Stimulated activated CD4-positive, alpha-beta T cell treated with anti-CD3 and anti-CD28 coated beads, Interleukin-4, amount 100 ng/mL, for 4 hours (primary cell): ENCODE data around the gene SULF2.
"Not testable (repeated sequence)": the region's sequence is repeated elsewhere in the genome, so short reads cannot be mapped to it uniquely, and the experiment has no call there.

ENCODE experiments used
- DNase-seq, 2 experiments: peaks; one replicate each; pipeline ENCODE4 v3.0.0-alpha.2; 2020

The SULF2 gene

DNA sequence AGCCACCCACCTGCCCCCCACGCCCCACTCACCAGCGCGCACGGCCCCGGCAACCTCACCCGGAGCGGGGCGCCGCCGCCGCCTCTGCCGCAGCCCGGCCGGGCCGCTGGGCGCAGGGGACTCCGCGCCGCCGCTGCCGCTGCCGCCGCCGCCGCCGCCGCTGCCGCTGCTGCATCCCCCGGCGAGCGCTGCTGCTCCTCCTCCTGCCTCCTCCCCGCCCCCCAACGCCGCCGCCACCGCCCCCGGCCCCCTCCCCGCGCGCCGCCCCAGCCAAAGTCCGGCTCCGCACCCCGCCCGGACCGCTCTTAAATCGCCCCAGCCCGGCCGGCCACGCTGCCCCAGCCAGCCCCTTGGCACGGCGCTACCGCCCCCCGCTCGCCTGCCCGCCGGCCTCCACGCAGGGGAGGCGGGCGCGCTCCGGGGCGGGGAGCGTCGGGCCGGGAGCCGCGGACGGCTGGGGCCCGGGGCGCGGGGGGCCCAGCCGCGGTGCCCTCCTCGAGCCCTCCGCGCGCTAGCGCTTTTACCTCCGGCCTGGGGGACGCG lies at the start of gene SULF2:
TSS of gene SULF2 (minus strand) at position 171 of the 543 bp plus-strand sequence. CDS start 28,118 bp downstream, outside the sequence.
- DNase-seq = no peak

GRCh38 chr20:47831675-47832074 lies 46.4 kb upstream of the SULF2 start:
- not testable (repeated sequence) for DNase-seq

DNA sequence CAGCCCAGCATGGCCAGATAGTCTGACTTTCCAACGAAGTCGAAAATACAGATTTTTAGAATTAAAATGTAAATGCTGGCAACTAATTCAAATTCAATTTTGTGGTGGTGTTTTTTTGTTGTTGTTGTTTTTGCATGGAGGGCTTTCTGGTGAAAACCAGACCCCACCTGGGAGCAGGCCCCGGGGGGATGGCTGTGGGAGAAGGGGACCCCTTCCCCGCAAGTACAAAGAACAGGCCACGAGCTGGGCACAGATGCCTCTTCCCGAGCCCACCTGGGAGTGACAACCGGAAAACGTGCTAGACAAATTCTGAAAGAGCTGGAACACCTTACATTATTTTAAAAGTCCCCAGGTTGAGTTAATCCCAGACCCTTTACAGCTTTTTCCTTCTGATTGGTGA lies 41.4 kb upstream of the SULF2 start:
- DNase-seq = not testable (repeated sequence)

- DNase-seq = not testable (repeated sequence)
These were observed 40.7 kb upstream of the SULF2 start for GRCh38 chr20:47826006-47826405.

DNA sequence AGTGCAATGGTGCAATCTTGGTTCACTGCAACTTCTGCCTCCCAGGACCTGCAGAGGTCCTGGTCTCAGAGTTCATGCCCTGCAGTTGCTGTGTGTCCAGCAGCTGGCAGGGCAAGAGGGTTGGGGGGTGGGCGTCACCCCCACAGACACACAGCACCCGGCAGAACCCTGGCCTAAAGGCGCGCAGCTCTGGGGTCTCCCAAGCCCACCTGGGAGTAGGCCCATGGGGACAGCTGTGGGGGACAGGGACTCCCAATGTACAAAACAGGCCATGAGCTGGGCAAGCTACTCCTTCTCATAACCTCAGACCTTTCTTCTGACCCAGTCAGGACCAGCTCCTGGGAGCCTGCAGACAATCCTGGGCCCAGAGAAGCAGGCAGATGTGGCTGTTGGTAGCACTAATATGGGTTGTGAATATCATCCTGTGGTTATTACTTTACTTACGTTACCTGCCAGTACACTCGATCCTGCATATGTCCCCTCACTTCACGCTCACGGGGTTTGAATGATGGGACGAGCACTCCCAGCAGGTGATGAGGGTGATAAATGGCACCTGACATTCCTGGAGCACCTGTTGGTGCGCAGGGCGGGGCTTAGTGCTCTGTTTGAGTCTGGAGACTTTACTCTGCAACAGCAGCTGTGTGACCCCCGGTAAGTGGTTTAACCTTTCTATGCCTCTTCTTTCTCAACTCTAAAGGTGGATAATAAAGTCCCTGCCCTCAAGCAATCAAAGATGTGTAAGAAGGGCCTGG lies 39.9 kb upstream of the SULF2 start:
- no peak for DNase-seq

- DNase-seq = not testable (repeated sequence)
These were observed 38.7 kb upstream of the SULF2 start for GRCh38 chr20:47823941-47824340.

DNA sequence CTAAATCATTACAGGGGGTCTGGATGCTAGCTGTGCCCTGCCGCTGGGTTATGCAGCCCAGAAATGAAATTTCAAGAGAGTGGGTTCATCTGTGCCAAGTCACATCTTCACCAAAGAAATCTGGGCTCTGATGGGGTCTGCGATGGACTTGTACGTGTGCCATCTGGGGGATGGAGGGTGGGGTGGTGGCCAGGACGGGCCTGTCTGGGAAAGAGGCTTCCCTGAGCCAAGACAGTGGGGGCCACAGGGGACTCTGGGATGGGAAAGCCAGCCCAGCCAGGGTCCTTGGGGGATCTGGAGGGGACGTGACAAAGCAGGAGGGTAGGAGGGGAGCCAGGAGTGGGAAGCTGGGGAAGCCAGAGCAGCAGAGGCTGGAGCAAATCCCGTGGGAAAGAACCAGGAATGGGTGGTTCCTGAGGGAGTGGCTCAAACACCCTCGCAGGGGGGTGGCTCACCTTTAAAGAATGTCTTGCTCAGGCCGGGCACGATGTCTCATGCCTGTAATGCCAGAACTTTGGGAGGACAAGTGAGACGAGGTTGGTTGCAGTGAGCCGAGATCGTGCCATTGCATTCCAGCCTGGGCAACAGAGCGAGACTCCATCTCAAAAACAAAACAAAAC lies 36.3 kb upstream of the SULF2 start:
- no peak for DNase-seq

DNA sequence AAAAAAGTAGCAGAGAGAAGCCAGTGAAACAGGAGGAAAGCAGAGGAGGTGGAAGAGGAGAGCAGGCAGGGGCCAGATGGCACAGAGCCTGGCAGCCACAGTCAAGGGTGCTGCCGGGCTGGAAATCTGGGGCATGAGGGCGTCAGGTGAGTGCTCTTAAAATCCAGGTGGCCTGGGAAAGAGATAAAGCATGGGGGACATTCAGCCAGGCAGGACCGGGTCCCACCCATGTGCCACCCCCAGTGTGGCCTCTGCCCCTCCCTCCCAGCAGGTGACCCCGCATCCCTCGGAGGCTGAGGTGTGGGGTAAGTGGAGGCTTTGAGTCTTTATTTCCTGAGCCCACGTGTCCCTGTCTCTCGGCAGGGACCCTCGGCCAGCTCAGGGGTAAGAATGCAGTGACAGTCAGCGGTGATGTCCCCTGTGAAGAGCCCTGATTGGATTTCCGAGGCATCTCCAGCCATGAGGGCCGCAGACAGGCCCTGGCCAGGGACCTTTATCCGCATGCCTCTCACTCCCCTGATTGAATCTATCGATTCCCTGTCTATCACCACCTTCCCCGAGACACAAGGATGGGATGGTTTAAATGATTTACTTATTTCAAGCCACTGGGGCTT lies 33.8 kb upstream of the SULF2 start:
- DNase-seq = no peak

DNA sequence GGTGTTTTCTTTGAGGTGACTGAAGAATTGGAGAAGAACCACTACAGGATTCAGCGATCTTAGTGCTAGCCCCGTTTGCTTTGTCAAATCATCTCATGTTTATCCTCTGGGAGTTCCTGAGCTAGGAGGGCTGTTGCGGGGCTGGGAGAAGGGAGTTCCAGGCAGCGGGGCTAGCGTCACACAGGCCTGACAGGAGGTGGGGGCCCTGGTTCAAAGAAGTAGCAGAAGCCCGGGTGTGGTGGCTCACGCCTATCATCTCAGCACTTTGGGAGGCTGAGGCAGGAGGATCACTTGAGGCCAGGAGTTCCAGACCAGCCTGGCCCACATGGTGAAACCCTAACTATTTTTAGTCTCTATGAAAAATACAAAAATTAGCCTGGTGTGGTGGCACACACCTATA lies 33.2 kb upstream of the SULF2 start:
- no peak for DNase-seq

DNA sequence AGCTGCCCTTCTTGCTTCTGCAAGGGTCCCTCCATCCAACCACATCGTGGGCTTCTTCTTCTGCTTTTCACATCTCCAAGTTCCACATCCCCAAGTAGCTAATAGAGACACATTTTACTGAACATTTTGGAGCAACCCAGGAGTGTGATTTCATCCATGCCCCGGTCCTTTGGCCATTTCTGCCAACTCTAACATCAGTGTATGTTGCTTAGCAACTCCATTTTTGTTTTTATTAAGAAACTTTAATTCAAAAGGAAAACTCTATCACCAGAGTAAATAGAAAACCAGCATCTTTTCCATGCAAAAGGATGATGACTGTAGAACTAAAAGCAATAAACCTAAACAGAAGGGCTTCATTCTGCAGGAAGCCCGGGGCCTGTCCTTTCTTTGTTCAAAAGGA lies 32.7 kb upstream of the SULF2 start:
- no peak for DNase-seq

- DNase-seq = no peak
These were observed 32.3 kb upstream of the SULF2 start for GRCh38 chr20:47817573-47817972.

- DNase-seq = no peak
These were observed 31.5 kb upstream of the SULF2 start for GRCh38 chr20:47816487-47817451.

- DNase-seq = no peak
These were observed 30.6 kb upstream of the SULF2 start for GRCh38 chr20:47815866-47816265.

DNA sequence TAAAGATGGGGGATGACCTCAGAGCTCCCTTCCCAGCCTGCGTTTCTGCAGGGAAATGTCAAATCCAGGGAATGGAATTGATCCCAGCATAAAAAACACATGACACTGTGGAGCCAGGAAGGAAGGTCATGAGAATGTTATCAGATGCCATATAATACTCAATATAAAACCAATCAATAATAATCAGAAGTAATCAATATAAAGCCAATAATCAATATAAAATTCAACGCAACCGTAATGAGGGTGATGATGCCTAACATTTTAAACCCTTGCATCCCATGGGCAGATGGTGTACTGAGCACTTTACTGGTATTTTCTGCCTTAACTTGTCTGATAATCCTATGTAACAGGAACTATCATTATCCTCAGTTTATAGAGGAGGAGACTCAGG lies 30.1 kb upstream of the SULF2 start:
- no peak for DNase-seq

DNA sequence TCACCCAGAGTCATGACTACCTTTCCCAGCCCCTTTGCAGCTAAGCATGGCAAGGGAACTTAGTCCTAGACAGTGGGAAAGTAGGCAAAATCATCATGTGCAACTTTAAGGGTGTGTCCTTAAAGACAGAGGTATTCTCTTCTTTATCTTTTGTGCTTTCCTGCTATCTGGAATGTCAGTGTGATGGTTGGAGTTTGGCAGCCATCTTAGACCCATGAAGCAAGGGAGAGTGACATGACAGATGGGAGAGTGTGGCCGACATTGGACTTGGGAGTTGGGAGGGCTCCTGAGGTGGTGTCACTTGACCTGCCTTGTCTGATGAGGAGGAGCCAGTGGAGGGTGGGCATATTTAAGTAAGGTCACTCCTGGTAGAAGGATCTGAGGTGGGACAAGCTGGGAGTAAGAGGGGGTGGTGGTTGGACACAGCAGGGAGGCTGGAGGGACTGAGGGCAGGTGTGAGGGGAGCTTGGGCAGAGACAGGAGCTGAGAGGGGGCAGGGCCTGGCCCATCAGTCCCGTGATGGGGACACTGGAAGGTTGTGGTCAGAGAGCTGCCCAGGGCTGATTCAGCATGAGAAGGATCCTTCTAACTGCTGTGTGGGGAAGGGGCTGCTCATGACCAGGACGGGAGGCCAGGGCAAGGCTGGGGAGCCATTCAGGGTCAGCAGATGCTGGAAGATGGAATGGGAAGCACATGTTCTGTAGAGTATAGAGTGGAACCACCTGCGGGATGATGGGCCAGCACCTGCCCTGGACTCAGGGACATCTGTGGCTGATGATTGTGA lies 29.5 kb upstream of the SULF2 start:
- DNase-seq = no peak

DNA sequence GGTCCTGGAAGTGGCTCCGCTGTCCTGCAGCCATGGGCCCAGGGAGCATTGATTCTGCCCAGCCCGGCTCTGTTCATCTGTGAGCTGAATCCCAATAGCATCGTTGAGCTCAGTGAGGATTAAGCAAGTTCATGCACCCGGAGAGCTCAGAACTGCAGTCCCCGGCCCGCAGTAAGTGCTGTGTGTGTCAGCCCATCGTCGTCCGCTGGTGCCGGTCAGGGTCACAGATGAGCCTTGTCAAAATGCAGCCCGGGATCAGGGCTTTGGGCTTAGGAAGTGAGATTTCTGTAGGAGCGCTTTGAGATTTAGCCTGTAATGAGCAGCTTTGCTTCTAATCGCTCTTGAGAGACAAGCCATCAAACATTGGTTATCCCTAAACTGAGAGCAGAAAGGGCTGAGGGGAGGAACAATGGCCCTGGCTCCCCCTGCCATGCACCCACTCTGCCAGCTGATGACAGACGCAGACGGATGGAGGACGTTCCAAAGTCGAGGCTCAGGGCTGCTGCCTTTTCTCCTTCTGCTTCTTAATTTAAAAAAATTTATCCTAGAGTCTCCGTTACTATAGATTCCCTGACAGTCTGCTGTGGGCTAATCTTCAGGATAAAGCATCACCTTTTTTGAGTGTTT lies 25.6 kb upstream of the SULF2 start:
- DNase-seq = no peak

GRCh38 chr20:47810116-47810677 lies 24.9 kb upstream of the SULF2 start:
- no peak for DNase-seq

DNA sequence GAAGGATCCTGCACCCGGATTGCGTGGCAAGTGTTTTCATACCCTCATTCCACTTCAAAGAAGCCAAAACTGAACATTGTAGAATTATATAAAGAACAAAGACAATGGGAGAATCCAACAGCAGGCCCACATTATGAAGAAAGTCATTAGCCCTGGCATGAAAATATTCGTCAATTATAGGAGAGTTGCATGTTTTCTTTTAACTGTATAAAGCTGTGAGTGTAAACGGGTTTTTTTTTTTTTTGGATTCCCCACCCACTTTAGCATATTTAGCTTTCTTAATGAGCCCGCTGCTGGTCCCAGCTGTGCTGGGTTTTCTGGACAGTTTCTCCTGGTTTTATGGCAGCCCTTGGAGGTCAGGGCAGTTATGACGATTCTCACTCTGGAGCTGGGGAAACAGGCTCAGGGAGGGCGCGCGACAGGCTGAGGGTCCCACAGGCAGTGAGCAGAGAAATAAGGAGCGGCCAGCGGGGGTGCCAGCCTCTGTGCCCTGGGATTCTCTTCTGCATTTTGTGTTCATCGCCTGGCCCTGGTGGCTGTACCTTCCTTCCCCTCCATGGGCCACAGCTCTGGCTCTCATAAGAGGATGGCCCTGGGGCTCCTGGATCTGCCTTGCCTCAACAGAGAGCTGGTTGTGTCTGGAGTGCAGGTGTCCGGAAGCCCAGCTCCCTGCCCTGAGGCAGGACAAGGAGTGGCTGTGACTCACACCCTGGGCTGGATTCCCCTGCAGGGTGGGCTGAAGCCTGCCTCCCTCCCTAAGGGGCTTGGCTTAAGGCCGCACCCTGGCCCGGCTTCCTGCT lies 24.1 kb upstream of the SULF2 start:
- no peak for DNase-seq

DNA sequence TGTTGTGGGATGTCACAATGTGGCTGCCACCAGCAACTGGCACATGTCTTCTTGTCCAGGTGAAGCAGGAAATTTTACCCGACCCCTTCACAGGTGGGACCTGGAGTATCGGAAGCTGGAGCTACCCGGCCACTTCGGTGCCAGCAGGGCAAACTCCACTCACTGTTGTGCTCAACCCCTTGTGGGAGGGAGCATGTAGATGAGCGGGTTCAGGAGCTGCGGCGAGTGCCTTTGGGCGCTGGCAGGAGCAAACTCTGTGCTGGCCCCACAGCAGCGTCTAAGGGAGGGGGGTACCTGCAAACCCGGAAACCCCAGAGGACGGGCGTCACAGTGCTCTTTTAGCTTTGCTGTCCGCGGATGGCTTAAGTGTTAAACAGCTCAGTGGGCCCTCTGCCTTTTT lies 20.7 kb upstream of the SULF2 start:
- DNase-seq = no peak

GRCh38 chr20:47804972-47805371 lies 19.7 kb upstream of the SULF2 start:
- not testable (repeated sequence) for DNase-seq
